HL-60 (cell line): ENCODE data around the gene ATPAF2.

Source experiments
- DNase-seq, 2 experiments: peaks; one replicate each; pipeline ENCODE4 v3.0.0-alpha.2; 2010 to 2020; ENCODE audit warnings: low read depth in 1 of 2, low spot score in 1 of 2
- H3K27ac ChIP-seq: fragments of 250-450 bp; sonication (Bioruptor Pico); replicated peaks from 2 replicates; pipeline ENCODE4 v1.5.1; 2020; ENCODE audit warnings: mild to moderate bottlenecking, moderate library complexity
- H3K27me3 ChIP-seq: fragments of 250-450 bp; sonication (Bioruptor Pico); 2 replicates; pipeline ENCODE4 v1.5.1; 2021; ENCODE audit warnings: mild to moderate bottlenecking, moderate library complexity; ENCODE audit not compliant: insufficient read depth, poor library complexity, severe bottlenecking
- H3K4me3 ChIP-seq: replicated peaks from 2 replicates; pipeline ENCODE4 v1.5.1; 2011; ENCODE audit warnings: mild to moderate bottlenecking, control low read depth, low read length; ENCODE audit not compliant: insufficient read depth
- GABPA ChIP-seq: IDR thresholded peaks from 2 replicates; pipeline ENCODE4 v1.6.1; 2012; ENCODE audit warnings: low read depth
- POLR2AphosphoS5 ChIP-seq: IDR thresholded peaks from 2 replicates; pipeline ENCODE4 v1.6.1; 2012; ENCODE audit warnings: low read depth
- SPI1 ChIP-seq: IDR thresholded peaks from 2 replicates; pipeline ENCODE4 v1.6.1; 2012; ENCODE audit warnings: low read depth, mild to moderate bottlenecking, borderline replicate concordance
- TF ChIP-seq, protein P1 (sequence below): IDR thresholded peaks from 2 replicates; pipeline ENCODE4 v1.6.1; 2012; ENCODE audit warnings: low read depth; ENCODE audit not compliant: insufficient replicate concordance
- TF ChIP-seq, protein P2 (sequence below): IDR thresholded peaks from one replicate; pipeline ENCODE4 v1.5.1; 2011; ENCODE audit warnings: low read length, control low read depth, inconsistent platforms; ENCODE audit not compliant: insufficient read depth

ATPAF2 gene

DNA sequence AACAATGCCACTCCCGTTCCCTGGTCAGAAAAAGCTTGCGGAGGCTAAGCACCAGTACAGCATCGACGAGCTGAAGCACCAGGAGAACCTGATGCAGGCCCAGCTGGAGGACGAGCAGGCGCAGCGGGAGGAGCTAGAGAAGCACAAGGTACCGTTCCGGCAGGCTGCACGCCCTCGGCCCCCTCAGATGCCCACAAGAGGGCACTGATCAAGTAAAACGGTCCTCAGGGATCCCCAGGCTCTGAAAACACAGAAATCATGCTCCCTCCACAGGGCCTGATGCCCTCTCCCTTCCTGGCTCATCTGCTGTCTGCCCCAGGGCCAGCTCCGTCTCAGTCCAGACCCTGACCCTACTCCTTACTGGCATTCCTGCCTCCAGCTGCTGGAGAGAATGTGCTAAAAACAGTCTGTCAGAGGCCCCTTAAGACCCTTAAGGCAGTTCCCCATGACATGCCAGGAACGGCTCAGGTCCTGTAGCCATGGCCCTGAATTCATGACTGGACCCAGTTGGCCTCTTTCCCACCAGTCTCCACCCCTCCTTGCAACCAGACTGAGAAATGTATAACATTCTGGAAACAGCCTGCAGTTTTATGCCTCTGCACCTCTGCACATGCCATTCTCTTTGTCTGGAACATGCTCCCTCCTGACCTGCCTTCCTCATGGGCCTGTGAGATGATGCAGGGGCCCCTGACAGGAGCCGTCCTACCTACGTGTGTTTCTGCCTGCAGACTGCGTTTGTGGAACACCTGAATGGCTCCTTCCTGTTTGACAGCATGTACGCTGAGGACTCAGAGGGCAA, 44.5 kb downstream of the ATPAF2 start:
- H3K27ac ChIP-seq: no peak overlapping the region
- H3K4me3 ChIP-seq: no peak overlapping the region
- no peaks in the 10 kb centered on the region for H3K27me3 ChIP-seq
- TF ChIP-seq POLR2AphosphoS5 (no peak), SPI1 (no peak), GABPA (no peak)
- TF ChIP-seq, protein P1, sequence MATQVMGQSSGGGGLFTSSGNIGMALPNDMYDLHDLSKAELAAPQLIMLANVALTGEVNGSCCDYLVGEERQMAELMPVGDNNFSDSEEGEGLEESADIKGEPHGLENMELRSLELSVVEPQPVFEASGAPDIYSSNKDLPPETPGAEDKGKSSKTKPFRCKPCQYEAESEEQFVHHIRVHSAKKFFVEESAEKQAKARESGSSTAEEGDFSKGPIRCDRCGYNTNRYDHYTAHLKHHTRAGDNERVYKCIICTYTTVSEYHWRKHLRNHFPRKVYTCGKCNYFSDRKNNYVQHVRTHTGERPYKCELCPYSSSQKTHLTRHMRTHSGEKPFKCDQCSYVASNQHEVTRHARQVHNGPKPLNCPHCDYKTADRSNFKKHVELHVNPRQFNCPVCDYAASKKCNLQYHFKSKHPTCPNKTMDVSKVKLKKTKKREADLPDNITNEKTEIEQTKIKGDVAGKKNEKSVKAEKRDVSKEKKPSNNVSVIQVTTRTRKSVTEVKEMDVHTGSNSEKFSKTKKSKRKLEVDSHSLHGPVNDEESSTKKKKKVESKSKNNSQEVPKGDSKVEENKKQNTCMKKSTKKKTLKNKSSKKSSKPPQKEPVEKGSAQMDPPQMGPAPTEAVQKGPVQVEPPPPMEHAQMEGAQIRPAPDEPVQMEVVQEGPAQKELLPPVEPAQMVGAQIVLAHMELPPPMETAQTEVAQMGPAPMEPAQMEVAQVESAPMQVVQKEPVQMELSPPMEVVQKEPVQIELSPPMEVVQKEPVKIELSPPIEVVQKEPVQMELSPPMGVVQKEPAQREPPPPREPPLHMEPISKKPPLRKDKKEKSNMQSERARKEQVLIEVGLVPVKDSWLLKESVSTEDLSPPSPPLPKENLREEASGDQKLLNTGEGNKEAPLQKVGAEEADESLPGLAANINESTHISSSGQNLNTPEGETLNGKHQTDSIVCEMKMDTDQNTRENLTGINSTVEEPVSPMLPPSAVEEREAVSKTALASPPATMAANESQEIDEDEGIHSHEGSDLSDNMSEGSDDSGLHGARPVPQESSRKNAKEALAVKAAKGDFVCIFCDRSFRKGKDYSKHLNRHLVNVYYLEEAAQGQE: no peak
- TF ChIP-seq, protein P2, sequence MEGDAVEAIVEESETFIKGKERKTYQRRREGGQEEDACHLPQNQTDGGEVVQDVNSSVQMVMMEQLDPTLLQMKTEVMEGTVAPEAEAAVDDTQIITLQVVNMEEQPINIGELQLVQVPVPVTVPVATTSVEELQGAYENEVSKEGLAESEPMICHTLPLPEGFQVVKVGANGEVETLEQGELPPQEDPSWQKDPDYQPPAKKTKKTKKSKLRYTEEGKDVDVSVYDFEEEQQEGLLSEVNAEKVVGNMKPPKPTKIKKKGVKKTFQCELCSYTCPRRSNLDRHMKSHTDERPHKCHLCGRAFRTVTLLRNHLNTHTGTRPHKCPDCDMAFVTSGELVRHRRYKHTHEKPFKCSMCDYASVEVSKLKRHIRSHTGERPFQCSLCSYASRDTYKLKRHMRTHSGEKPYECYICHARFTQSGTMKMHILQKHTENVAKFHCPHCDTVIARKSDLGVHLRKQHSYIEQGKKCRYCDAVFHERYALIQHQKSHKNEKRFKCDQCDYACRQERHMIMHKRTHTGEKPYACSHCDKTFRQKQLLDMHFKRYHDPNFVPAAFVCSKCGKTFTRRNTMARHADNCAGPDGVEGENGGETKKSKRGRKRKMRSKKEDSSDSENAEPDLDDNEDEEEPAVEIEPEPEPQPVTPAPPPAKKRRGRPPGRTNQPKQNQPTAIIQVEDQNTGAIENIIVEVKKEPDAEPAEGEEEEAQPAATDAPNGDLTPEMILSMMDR: no peak
- DNase-seq: peak in 1 of 2 experiments; percentile 6

DNA sequence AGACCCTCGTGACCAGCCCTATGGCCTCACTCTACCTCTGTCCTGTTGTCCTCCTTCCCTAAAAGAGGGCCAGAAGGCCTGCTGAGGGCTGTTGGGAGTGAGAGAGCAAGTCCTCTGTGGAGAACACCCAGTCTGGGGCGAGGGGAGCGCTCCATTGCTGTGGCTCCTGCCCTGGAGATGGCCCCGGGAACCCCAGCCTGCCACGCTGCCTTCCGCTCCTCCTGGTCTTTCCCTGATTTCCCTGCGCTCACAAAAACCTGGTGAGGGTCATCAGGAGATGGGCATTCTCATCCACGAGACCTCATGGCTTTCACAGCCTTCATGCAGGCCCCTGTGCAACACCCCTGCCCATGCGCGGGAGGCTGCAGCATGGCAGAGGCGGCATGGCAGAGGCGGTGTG, 45.1 kb downstream of the ATPAF2 start:
- Histone ChIP-seq H3K4me3 (no peak overlapping the region), H3K27me3 (no peaks in the 10 kb centered on the region), H3K27ac (no peak overlapping the region)
- no peak for DNase-seq
- TF ChIP-seq GABPA (no peak), SPI1 (no peak)

DNA sequence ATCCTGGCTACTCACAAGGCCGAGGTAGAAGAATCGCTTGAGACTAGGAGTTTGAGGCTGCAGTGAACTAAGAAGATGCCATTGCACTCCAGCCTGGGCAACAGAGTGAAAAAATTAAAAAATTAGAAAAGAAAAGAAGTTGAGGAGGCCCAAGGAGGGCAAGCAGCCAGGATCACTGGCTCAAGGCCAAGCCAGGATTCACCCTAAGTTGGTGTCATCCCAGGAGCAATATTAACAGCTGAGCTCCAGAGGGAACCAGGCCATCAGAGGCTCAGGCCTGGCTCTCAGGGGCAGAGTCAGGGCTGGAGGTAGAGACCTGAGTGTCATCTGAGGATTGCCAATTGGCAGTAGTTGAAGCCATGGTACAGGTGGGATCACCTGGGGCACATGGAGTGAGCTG, 45.6 kb downstream of the ATPAF2 start:
- no peak overlapping the region for H3K27ac ChIP-seq
- H3K27me3 ChIP-seq: no peaks in the 10 kb centered on the region
- no peak overlapping the region for H3K4me3 ChIP-seq
- DNase-seq: no peak
- TF ChIP-seq GABPA: no peak
- TF ChIP-seq, protein P2: no peak
- no peak for TF ChIP-seq SPI1
- TF ChIP-seq, protein P1: no peak
- no peak for TF ChIP-seq POLR2AphosphoS5

DNA sequence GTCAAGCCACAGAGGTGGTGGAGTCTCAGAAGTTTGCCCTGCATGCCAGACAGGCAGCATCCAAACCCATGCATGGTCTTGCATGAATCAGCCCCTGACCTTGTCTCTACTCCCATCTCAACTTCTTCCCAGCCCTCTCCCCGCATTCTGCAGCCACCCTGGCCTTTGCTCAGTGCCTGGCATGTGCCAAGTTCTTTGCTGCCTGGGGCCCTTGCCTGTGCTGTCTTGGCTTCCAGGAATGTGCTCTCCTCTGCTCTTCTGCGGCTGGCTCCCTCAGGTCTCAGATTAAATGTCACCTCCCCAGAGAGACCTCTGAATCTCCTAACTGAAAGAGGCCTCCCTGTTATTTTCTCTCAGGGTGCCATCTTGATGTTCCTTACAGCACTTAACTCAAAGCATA, 48.7 kb downstream of the ATPAF2 start:
- Histone ChIP-seq H3K27me3 (no peaks in the 10 kb centered on the region), H3K4me3 (no peak overlapping the region), H3K27ac (no peak overlapping the region)
- TF ChIP-seq, protein P2: no peak
- TF ChIP-seq, protein P1: no peak
- no peak for TF ChIP-seq SPI1
- no peak for TF ChIP-seq POLR2AphosphoS5
- no peak for TF ChIP-seq GABPA
- no peak for DNase-seq
